Measurements from ENCODE around the gene FIGN. TPM values are rescaled to one million over a fixed set of nuclear protein-coding genes. Genes with fewer than 3 reads are reported as not detected.

Gene FIGN
- total and polyA plus RNA-seq, 2 donors (not counting 3 experiments of a cell fraction or from before 2014, with no cell fraction given) = 1.8 to 8.1 TPM

GRCh38 chr2:163759013-163759412 is 23.2 kb upstream of the FIGN start:
- Histone ChIP-seq H3K27me3 (ENCODE audit: control insufficient read depth in 2 of 2, insufficient read depth in 2 of 2, low read length in 2 of 2) (peaks cover 0 to 1% of the 10 kb centered on the region in 2 experiments), H3K9me3 (replicated peaks; ENCODE audit: control insufficient read depth, insufficient read depth, low read length) (no peaks in the 10 kb centered on the region), H3K9ac (replicated peaks; ENCODE audit: extremely low read depth, insufficient read depth, low read length) (no peak overlapping the region), H3K79me2 (ENCODE audit: control insufficient read depth, insufficient read depth, low read length) (no peaks in the 10 kb centered on the region), H4K20me1 (replicated peaks; ENCODE audit: control insufficient read depth, extremely low read depth, insufficient read depth, low read length) (no peaks in the 10 kb centered on the region), H3K27ac (ENCODE audit: insufficient read depth, low read depth, low read length) (no peak overlapping the region), H3K4me1 (ENCODE audit: control insufficient read depth, extremely low read depth, insufficient read depth, low read length) (no peaks in the 10 kb centered on the region), H3K4me2 (ENCODE audit: insufficient read depth, low read length) (no peak overlapping the region), H3K4me3 (replicated peaks in 1 of 3; ENCODE audit: insufficient read depth in 1 of 3, low read depth in 1 of 3, low read length in 3 of 3) (no peak overlapping the region), H2AFZ (ENCODE audit: low read depth, low read length) (no peak overlapping the region), H3K9me1 (replicated peaks; ENCODE audit: control insufficient read depth, extremely low read depth, insufficient read depth, low read length) (no peaks in the 10 kb centered on the region), H3K36me3 (ENCODE audit: control insufficient read depth in 2 of 2, extremely low read depth in 1 of 2, insufficient read depth in 2 of 2, low read length in 2 of 2) (no peaks in the 10 kb centered on the region)
- CTCF ChIA-PET = no interaction called here
- DNase-seq (ENCODE audit: low read depth, low spot score) = no peak
- intact Hi-C loops (cut with micrococcal nuclease) (no loop called here), dilution Hi-C loops (cut with MboI; ENCODE audit: extremely low pct_ligation_motif_present, low sequenced_read_pairs) (no loop called here)
- POLR2A ChIA-PET = no interaction called here
- no TSS peak for BruUV-seq (replicated peaks)
- TF ChIP-seq FOS (IDR thresholded peaks at IDR 0.05; ENCODE audit: borderline replicate concordance, insufficient read depth, low read length) (no peak), MAX (IDR thresholded peaks at IDR 0.05; ENCODE audit: insufficient read depth, insufficient read length) (no peak), GATA2 (IDR thresholded peaks at IDR 0.05; ENCODE audit: insufficient read depth, insufficient read length, low read depth, low read length) (no peak), EZH2 (IDR thresholded peaks at IDR 0.05; ENCODE audit: borderline replicate concordance, low read depth, low read length, severe bottlenecking) (no peak), POLR2AphosphoS5 (IDR thresholded peaks at IDR 0.05; ENCODE audit: insufficient read depth, low read depth, low read length) (no peak), JUN (IDR thresholded peaks at IDR 0.05; ENCODE audit: borderline replicate concordance, insufficient read depth, insufficient read length, low read depth) (no peak)
- FAIRE-seq = no peak

- BruUV-seq (replicated peaks) = no TSS peak
- CTCF ChIA-PET = no interaction called here
- H3K27ac ChIP-seq (ENCODE audit: insufficient read depth, low read depth, low read length) = no peak overlapping the region
Observed at GRCh38 chr2:163757814-163758213, 22.0 kb upstream of the FIGN start.

More at GRCh38 chr2:163757814-163758213, 22.0 kb upstream of the FIGN start:
- Histone ChIP-seq H3K9ac (replicated peaks; ENCODE audit: extremely low read depth, insufficient read depth, low read length) (no peak overlapping the region), H2AFZ (ENCODE audit: low read depth, low read length) (no peak overlapping the region), H4K20me1 (replicated peaks; ENCODE audit: control insufficient read depth, extremely low read depth, insufficient read depth, low read length) (no peaks in the 10 kb centered on the region), H3K4me2 (ENCODE audit: insufficient read depth, low read length) (no peak overlapping the region), H3K4me1 (ENCODE audit: control insufficient read depth, extremely low read depth, insufficient read depth, low read length) (no peaks in the 10 kb centered on the region), H3K27me3 (ENCODE audit: control insufficient read depth in 2 of 2, insufficient read depth in 2 of 2, low read length in 2 of 2) (peaks cover 0 to 1% of the 10 kb centered on the region in 2 experiments), H3K79me2 (ENCODE audit: control insufficient read depth, insufficient read depth, low read length) (no peaks in the 10 kb centered on the region), H3K4me3 (replicated peaks in 1 of 3; ENCODE audit: insufficient read depth in 1 of 3, low read depth in 1 of 3, low read length in 3 of 3) (no peak overlapping the region), H3K9me3 (replicated peaks; ENCODE audit: control insufficient read depth, insufficient read depth, low read length) (no peaks in the 10 kb centered on the region), H3K36me3 (ENCODE audit: control insufficient read depth in 2 of 2, extremely low read depth in 1 of 2, insufficient read depth in 2 of 2, low read length in 2 of 2) (no peaks in the 10 kb centered on the region), H3K9me1 (replicated peaks; ENCODE audit: control insufficient read depth, extremely low read depth, insufficient read depth, low read length) (no peaks in the 10 kb centered on the region)
- dilution Hi-C loops (cut with MboI; ENCODE audit: extremely low pct_ligation_motif_present, low sequenced_read_pairs) (no loop called here), intact Hi-C loops (cut with micrococcal nuclease) (no loop called here)
- no peak for DNase-seq (ENCODE audit: low read depth, low spot score)
- no peak for FAIRE-seq
- TF ChIP-seq POLR2AphosphoS5 (IDR thresholded peaks at IDR 0.05; ENCODE audit: insufficient read depth, low read depth, low read length) (no peak), JUN (IDR thresholded peaks at IDR 0.05; ENCODE audit: borderline replicate concordance, insufficient read depth, insufficient read length, low read depth) (no peak), POLR2A (IDR thresholded peaks at IDR 0.05; ENCODE audit: low read depth, low read length) (no peak), MAX (IDR thresholded peaks at IDR 0.05; ENCODE audit: insufficient read depth, insufficient read length) (no peak), EZH2 (IDR thresholded peaks at IDR 0.05; ENCODE audit: borderline replicate concordance, low read depth, low read length, severe bottlenecking) (no peak), GATA2 (IDR thresholded peaks at IDR 0.05; ENCODE audit: insufficient read depth, insufficient read length, low read depth, low read length) (no peak), FOS (IDR thresholded peaks at IDR 0.05; ENCODE audit: borderline replicate concordance, insufficient read depth, low read length) (no peak), CTCF (IDR thresholded peaks at IDR 0.05; ENCODE audit: extremely low read depth in 1 of 2, insufficient read depth in 1 of 2, low read depth in 1 of 2, low read length in 2 of 2) (no peak), MYC (IDR thresholded peaks at IDR 0.05; ENCODE audit: low read depth, low read length) (no peak)
- POLR2A ChIA-PET = no interaction called here
